ENCODE measurements around the gene XPR1.

GRCh38 chr1:180639871-180640270 lies 8.0 kb downstream of the XPR1 start:
- TF ChIP-seq, protein P1, sequence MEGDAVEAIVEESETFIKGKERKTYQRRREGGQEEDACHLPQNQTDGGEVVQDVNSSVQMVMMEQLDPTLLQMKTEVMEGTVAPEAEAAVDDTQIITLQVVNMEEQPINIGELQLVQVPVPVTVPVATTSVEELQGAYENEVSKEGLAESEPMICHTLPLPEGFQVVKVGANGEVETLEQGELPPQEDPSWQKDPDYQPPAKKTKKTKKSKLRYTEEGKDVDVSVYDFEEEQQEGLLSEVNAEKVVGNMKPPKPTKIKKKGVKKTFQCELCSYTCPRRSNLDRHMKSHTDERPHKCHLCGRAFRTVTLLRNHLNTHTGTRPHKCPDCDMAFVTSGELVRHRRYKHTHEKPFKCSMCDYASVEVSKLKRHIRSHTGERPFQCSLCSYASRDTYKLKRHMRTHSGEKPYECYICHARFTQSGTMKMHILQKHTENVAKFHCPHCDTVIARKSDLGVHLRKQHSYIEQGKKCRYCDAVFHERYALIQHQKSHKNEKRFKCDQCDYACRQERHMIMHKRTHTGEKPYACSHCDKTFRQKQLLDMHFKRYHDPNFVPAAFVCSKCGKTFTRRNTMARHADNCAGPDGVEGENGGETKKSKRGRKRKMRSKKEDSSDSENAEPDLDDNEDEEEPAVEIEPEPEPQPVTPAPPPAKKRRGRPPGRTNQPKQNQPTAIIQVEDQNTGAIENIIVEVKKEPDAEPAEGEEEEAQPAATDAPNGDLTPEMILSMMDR (IDR thresholded peaks at IDR 0.05), result no peak
- no peak for TF ChIP-seq EP300 (IDR thresholded peaks at IDR 0.05; ENCODE audit: low read depth)
- no peak for TF ChIP-seq POLR2A (IDR thresholded peaks at IDR 0.05)

Data from transverse colon (tissue), 3 donors.